Hematopoietic multipotent progenitor cell treated with erythropoietin and hydrocortisone succinate and interleukin-3 and kit ligand, for 17 days (in vitro differentiated cells): ENCODE results near the gene POLR3A.

Experiments used
- DNase-seq: peaks from one replicate; pipeline ENCODE4 v3.0.0-alpha.2; 2015; ENCODE audit warnings: low spot score

Gene POLR3A

GRCh38 chr10:77977934-77978333 is 51.4 kb downstream of the POLR3A start:
- DNase-seq = no peak

GRCh38 chr10:77977016-77977415 is 52.3 kb downstream of the POLR3A start:
- no peak for DNase-seq

GRCh38 chr10:77975086-77975666 is 54.1 kb downstream of the POLR3A start:
- DNase-seq = no peak

GRCh38 chr10:77974396-77975074 is 54.8 kb downstream of the POLR3A start:
- no peak for DNase-seq

- DNase-seq = no peak
Measured at GRCh38 chr10:77973276-77973675, 56.0 kb downstream of the POLR3A start.

- no peak for DNase-seq
Measured at GRCh38 chr10:77972148-77972547, 57.2 kb downstream of the POLR3A start.

GRCh38 chr10:77971804-77972144 is 57.5 kb downstream of the POLR3A start:
- DNase-seq = no peak

GRCh38 chr10:77970869-77971803 is 58.2 kb downstream of the POLR3A start:
- DNase-seq = no peak

GRCh38 chr10:77969114-77969513 is 60.2 kb downstream of the POLR3A start:
- DNase-seq = no peak

GRCh38 chr10:77967611-77968022 is 61.7 kb downstream of the POLR3A start:
- DNase-seq = no peak

GRCh38 chr10:77965294-77965693 is 64.0 kb downstream of the POLR3A start:
- DNase-seq = no peak

- no peak for DNase-seq
Measured at GRCh38 chr10:77964811-77965210, 64.5 kb downstream of the POLR3A start.

GRCh38 chr10:77963901-77964300 is 65.4 kb downstream of the POLR3A start:
- DNase-seq = no peak

GRCh38 chr10:77962350-77963146 is 66.8 kb downstream of the POLR3A start:
- DNase-seq = no peak

- DNase-seq = no peak
Measured at GRCh38 chr10:77961668-77962067, 67.6 kb downstream of the POLR3A start.

- no peak for DNase-seq
Measured at GRCh38 chr10:77960829-77961329, 68.4 kb downstream of the POLR3A start.

- no peak for DNase-seq
Measured at GRCh38 chr10:77959887-77960455, 69.3 kb downstream of the POLR3A start.

- no peak for DNase-seq
Measured at GRCh38 chr10:77959384-77959783, 69.9 kb downstream of the POLR3A start.

GRCh38 chr10:77955136-77955535 is 74.2 kb downstream of the POLR3A start:
- no peak for DNase-seq

- DNase-seq = no peak
Measured at GRCh38 chr10:77949167-77949566, 80.1 kb downstream of the POLR3A start.

GRCh38 chr10:77946084-77946483 is 83.2 kb downstream of the POLR3A start:
- no peak for DNase-seq

- DNase-seq = no peak
Measured at GRCh38 chr10:77944519-77944918, 84.8 kb downstream of the POLR3A start.
